Measurements from ENCODE around the gene SACM1L.
A peak's percentile ranks its signal among the peaks of the same experiment; 100 is the strongest.

The SACM1L gene

DNA sequence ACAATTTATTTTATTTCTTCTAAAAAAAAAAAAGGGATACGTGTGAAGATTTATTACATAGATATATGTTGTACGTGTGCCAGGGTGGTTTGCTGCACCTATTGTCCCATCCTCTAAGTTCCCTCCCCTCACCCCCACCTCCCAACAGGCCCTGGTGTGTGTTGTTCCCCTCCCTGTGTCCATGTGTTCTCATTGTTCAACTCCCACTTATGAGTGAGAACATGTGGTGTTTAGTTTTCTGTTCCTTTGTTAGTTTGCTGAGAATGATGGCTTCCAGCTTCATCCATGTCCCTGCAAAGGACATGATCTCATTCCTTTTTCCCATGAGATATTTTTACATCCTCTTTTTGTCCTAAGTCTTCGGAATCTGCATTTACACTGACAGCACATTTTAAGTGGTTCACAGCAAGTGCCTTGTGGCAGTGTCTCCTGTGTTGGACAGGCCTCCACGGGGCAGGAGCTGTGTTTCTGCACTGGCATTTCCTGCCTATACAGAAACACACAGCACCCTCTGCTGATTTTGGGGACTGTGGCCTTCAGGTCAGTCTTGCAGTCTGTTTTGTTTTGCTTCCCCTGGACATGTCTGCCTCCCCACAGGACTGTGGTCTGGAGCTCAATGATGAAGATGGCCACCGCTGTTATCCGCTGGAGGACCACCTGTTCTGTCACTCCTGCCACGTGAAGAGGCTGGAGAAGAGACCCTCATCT, 12.7 kb upstream of the SACM1L start:
- in situ Hi-C loops (cut with HindIII; ENCODE audit: low sequenced_read_pairs) = no loop called here
- H3K4me3 ChIP-seq (ENCODE audit: low read depth, low read length) = no peak overlapping the region

DNA sequence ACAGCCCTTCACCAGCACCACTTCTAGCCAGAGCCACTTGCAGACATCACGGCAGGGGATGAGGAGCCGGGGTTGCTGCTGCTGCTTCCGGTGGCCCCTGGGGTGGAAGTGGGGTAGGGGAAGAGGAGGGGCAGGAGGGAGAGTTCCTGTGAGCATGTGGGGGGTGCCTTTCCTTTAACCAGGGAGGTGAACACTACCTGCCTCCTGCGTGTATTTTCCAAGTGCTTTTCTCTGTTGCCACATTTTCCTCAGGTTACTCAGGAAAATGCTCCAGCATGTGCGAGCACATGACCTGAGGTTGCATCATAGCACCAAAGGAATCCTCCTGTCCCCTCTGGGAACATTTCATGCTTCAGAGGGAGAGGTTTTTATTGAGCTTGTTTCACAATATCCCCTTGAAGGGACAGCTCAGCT, 12.2 kb upstream of the SACM1L start:
- in situ Hi-C loops (cut with HindIII; ENCODE audit: low sequenced_read_pairs) = no loop called here
- no peak overlapping the region for H3K4me3 ChIP-seq (ENCODE audit: low read depth, low read length)
- DNase-seq (ENCODE audit: low read depth, low spot score) = peak; percentile 45
- TF ChIP-seq, protein P1, sequence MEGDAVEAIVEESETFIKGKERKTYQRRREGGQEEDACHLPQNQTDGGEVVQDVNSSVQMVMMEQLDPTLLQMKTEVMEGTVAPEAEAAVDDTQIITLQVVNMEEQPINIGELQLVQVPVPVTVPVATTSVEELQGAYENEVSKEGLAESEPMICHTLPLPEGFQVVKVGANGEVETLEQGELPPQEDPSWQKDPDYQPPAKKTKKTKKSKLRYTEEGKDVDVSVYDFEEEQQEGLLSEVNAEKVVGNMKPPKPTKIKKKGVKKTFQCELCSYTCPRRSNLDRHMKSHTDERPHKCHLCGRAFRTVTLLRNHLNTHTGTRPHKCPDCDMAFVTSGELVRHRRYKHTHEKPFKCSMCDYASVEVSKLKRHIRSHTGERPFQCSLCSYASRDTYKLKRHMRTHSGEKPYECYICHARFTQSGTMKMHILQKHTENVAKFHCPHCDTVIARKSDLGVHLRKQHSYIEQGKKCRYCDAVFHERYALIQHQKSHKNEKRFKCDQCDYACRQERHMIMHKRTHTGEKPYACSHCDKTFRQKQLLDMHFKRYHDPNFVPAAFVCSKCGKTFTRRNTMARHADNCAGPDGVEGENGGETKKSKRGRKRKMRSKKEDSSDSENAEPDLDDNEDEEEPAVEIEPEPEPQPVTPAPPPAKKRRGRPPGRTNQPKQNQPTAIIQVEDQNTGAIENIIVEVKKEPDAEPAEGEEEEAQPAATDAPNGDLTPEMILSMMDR (IDR thresholded peaks at IDR 0.05; ENCODE audit: low read depth, low read length) = no peak

More for the DNA sequence above, 12.7 kb upstream of the SACM1L start:
- DNase-seq (ENCODE audit: low read depth, low spot score) = no peak
- TF ChIP-seq, protein P1 (IDR thresholded peaks at IDR 0.05; ENCODE audit: low read depth, low read length) = no peak

DNA sequence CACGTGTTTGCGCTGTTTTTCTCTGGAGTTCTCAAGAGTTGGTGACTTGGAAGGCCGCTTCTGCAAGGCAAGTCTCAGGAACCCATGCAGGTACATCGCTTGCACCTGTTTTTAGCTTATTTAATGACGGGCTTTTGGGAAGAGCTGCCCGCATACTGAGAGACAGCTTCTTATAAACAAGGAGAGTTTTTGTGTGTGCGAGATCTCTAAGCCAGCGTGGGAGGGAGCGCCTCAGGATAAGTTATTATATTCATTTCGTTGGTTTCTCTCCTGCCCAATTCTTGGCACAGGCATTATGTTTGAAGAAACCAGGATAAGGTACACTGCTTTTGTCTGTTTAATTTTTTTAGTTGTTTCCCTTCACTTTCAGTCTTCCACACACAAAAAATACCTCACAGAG, 11.4 kb upstream of the SACM1L start:
- H3K4me3 ChIP-seq (ENCODE audit: low read depth, low read length) = no peak overlapping the region
- TF ChIP-seq, protein P1 (IDR thresholded peaks at IDR 0.05; ENCODE audit: low read depth, low read length) = no peak
- in situ Hi-C loops (cut with HindIII; ENCODE audit: low sequenced_read_pairs) = no loop called here
- no peak for DNase-seq (ENCODE audit: low read depth, low spot score)

DNA sequence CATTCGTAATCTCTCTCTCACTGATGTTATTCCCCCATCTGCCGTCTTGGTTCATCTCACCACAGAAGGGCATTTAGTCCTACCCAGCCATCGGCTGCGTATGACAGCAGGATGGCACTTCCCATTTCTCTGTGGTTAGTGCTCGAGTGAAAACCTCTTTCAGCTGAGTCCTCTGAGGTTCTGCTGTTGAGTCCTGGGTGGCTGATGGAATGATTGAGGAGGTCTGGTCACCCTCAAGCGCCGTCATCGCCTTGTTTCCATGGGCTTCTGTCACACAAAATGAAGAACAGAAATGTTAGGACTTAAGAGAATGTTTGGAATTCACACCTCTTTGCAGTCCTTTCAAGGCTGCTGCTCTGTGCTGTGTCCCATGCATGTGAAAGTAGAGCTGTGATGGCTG, 9.4 kb upstream of the SACM1L start:
- in situ Hi-C loops (cut with HindIII; ENCODE audit: low sequenced_read_pairs) = no loop called here
- DNase-seq (ENCODE audit: low read depth, low spot score) = no peak
- TF ChIP-seq, protein P1 (IDR thresholded peaks at IDR 0.05; ENCODE audit: low read depth, low read length) = no peak
- no peak overlapping the region for H3K4me3 ChIP-seq (ENCODE audit: low read depth, low read length)

DNA sequence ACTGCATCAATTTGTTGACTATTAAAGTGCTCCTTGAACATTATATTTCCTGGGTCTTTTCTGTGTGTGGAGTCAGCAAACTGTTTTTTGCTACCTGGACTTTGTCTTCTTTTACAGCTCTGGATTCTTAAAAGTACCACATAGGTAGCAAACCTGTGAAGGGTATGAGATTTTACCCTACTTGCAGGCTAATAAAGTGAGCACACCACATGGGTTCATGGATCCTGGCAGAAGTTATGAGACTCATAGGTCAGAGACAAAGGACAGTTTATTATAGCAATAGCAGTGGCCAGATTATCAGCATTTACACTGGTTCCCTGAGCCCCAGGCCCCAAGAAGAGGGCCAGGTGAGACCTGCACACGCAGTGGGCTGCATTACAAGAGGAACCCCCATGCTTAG, 8.0 kb upstream of the SACM1L start:
- DNase-seq (ENCODE audit: low read depth, low spot score) = no peak
- TF ChIP-seq, protein P1 (IDR thresholded peaks at IDR 0.05; ENCODE audit: low read depth, low read length) = no peak
- H3K4me3 ChIP-seq (ENCODE audit: low read depth, low read length) = no peak overlapping the region
- in situ Hi-C loops (cut with HindIII; ENCODE audit: low sequenced_read_pairs) = no loop called here

DNA sequence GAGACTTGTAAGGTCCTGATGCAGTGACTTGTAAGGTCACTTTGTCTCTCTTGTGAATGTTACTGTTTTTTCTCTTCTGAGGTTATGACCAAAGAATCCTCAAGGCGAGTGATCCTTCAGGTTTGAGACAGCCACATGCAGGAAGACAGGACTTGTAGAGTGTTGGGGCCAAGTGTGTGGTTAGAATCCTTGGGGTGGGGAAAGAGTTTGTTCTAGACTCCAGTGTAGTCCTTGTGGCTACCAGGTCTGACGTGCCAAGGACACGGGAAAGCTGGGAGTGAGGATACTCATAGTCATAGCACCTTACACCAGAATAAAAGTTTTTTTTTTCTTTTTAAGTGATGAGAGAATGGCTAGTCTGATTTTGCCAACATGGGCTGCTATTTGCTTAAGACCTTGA, 7.3 kb upstream of the SACM1L start:
- in situ Hi-C loops (cut with HindIII; ENCODE audit: low sequenced_read_pairs) = no loop called here
- TF ChIP-seq, protein P1 (IDR thresholded peaks at IDR 0.05; ENCODE audit: low read depth, low read length) = no peak
- H3K4me3 ChIP-seq (ENCODE audit: low read depth, low read length) = no peak overlapping the region
- no peak for DNase-seq (ENCODE audit: low read depth, low spot score)

Data from astrocyte of the spinal cord (primary cell).